ES-I3 (cell line): Measurements from ENCODE around the gene TOX2.

ENCODE experiments used
- H3K36me3 ChIP-seq: 2 replicates; pipeline ENCODE4 v1.6.1; 2013; ENCODE audit warnings: mild to moderate bottlenecking, low read length, control low read depth, moderate library complexity; ENCODE audit not compliant: insufficient read depth
- H3K4me1 ChIP-seq: 2 replicates; pipeline ENCODE4 v1.6.1; 2013; ENCODE audit warnings: mild to moderate bottlenecking, control low read depth, low read length; ENCODE audit not compliant: insufficient read depth
- H3K9ac ChIP-seq: 2 replicates; pipeline ENCODE4 v1.6.1; 2013; ENCODE audit warnings: low read depth, mild to moderate bottlenecking, low read length, moderate library complexity
- H3K9me3 ChIP-seq: 2 replicates; pipeline ENCODE4 v1.6.1; 2013; ENCODE audit warnings: mild to moderate bottlenecking, low read length, moderate library complexity; ENCODE audit not compliant: control insufficient read depth, insufficient read depth

The TOX2 gene

GRCh38 chr20:44006126-44006525 lies 91.5 kb downstream of the TOX2 start:
- Histone ChIP-seq H3K9ac (no peak overlapping the region), H3K9me3 (no peaks in the 10 kb centered on the region), H3K4me1 (no peaks in the 10 kb centered on the region), H3K36me3 (no peaks in the 10 kb centered on the region)

GRCh38 chr20:44006578-44006977 lies 91.9 kb downstream of the TOX2 start:
- no peak overlapping the region for H3K9ac ChIP-seq
- no peaks in the 10 kb centered on the region for H3K4me1 ChIP-seq
- H3K36me3 ChIP-seq, result no peaks in the 10 kb centered on the region
- H3K9me3 ChIP-seq, result no peaks in the 10 kb centered on the region

- Histone ChIP-seq H3K9ac (no peak overlapping the region), H3K36me3 (no peaks in the 10 kb centered on the region), H3K9me3 (no peaks in the 10 kb centered on the region), H3K4me1 (no peaks in the 10 kb centered on the region)
Observed at GRCh38 chr20:44008806-44009678, 94.4 kb downstream of the TOX2 start.

GRCh38 chr20:44009679-44009992 lies 95.0 kb downstream of the TOX2 start:
- no peaks in the 10 kb centered on the region for H3K36me3 ChIP-seq
- H3K9me3 ChIP-seq, result no peaks in the 10 kb centered on the region
- no peak overlapping the region for H3K9ac ChIP-seq
- no peaks in the 10 kb centered on the region for H3K4me1 ChIP-seq

- Histone ChIP-seq H3K36me3 (no peaks in the 10 kb centered on the region), H3K9me3 (no peaks in the 10 kb centered on the region), H3K9ac (no peak overlapping the region), H3K4me1 (no peaks in the 10 kb centered on the region)
Observed at GRCh38 chr20:44010162-44010704, 95.6 kb downstream of the TOX2 start.

- no peaks in the 10 kb centered on the region for H3K36me3 ChIP-seq
- no peaks in the 10 kb centered on the region for H3K9me3 ChIP-seq
- no peaks in the 10 kb centered on the region for H3K4me1 ChIP-seq
- no peak overlapping the region for H3K9ac ChIP-seq
Observed at GRCh38 chr20:44011251-44011940, 96.7 kb downstream of the TOX2 start.

GRCh38 chr20:44012466-44013226 lies 98.0 kb downstream of the TOX2 start:
- H3K9ac ChIP-seq, result no peak overlapping the region
- H3K4me1 ChIP-seq, result no peaks in the 10 kb centered on the region
- H3K36me3 ChIP-seq, result no peaks in the 10 kb centered on the region
- no peaks in the 10 kb centered on the region for H3K9me3 ChIP-seq

- Histone ChIP-seq H3K9me3 (no peaks in the 10 kb centered on the region), H3K36me3 (no peaks in the 10 kb centered on the region), H3K9ac (no peak overlapping the region), H3K4me1 (peaks cover 5% of the 10 kb centered on the region; the same call in 1 of the 2 replicates)
Observed at GRCh38 chr20:44014807-44015732, 100.4 kb downstream of the TOX2 start.

- H3K36me3 ChIP-seq, result no peaks in the 10 kb centered on the region
- no peaks in the 10 kb centered on the region for H3K9me3 ChIP-seq
- H3K4me1 ChIP-seq, result peaks cover 9% of the 10 kb centered on the region; the same call in 1 of the 2 replicates
- no peak overlapping the region for H3K9ac ChIP-seq
Observed at GRCh38 chr20:44015733-44016103, 101.1 kb downstream of the TOX2 start.

GRCh38 chr20:44016525-44016924 lies 101.9 kb downstream of the TOX2 start:
- no peaks in the 10 kb centered on the region for H3K36me3 ChIP-seq
- H3K9me3 ChIP-seq, result no peaks in the 10 kb centered on the region
- H3K9ac ChIP-seq, result no peak overlapping the region
- peaks cover 13% of the 10 kb centered on the region; the same call in 1 of the 2 replicates for H3K4me1 ChIP-seq

GRCh38 chr20:44017211-44017610 lies 102.6 kb downstream of the TOX2 start:
- H3K4me1 ChIP-seq, result peaks cover 13% of the 10 kb centered on the region; the same call in 1 of the 2 replicates
- H3K36me3 ChIP-seq, result no peaks in the 10 kb centered on the region
- H3K9me3 ChIP-seq, result no peaks in the 10 kb centered on the region
- H3K9ac ChIP-seq, result no peak overlapping the region

GRCh38 chr20:44017905-44018258 lies 103.2 kb downstream of the TOX2 start:
- no peaks in the 10 kb centered on the region for H3K36me3 ChIP-seq
- peaks cover 13% of the 10 kb centered on the region; the same call in 1 of the 2 replicates for H3K4me1 ChIP-seq
- H3K9ac ChIP-seq, result no peak overlapping the region
- no peaks in the 10 kb centered on the region for H3K9me3 ChIP-seq

- H3K9me3 ChIP-seq, result no peaks in the 10 kb centered on the region
- peaks cover 13% of the 10 kb centered on the region; the same call in 1 of the 2 replicates for H3K4me1 ChIP-seq
- no peak overlapping the region for H3K9ac ChIP-seq
- no peaks in the 10 kb centered on the region for H3K36me3 ChIP-seq
Observed at GRCh38 chr20:44018259-44018941, 103.7 kb downstream of the TOX2 start.
